Loucy (cell line): Measurements from ENCODE around the gene PRIMPOL.
A peak's percentile ranks its signal among the peaks of the same experiment; 100 is the strongest.
"Not testable (repeated sequence)": the region's sequence is repeated elsewhere in the genome, so short reads cannot be mapped to it uniquely, and the experiment has no call there.

Source experiments
- H2AFZ ChIP-seq: fragments of 200-600 bp; sonication (generic); 2 replicates; pipeline ENCODE4 v1.6.0; 2016; ENCODE audit warnings: antibody characterized with exemption, mild to moderate bottlenecking, low read length, moderate library complexity
- H3F3A ChIP-seq: fragments of 200-600 bp; 2 replicates; pipeline ENCODE4 v1.6.0; 2016; ENCODE audit warnings: antibody characterized with exemption, low read depth, mild to moderate bottlenecking
- H3K27me3 ChIP-seq: fragments of 200-600 bp; sonication (generic); 2 replicates; pipeline ENCODE4 v1.6.1; 2014; ENCODE audit warnings: low read length, mild to moderate bottlenecking; ENCODE audit not compliant: insufficient read depth, poor library complexity, severe bottlenecking
- H3K36me3 ChIP-seq: fragments of 200-600 bp; sonication (generic); 2 replicates; pipeline ENCODE4 v1.6.1; 2016; ENCODE audit warnings: low read length; ENCODE audit not compliant: insufficient read depth
- H3K4me1 ChIP-seq: fragments of 200-600 bp; sonication (generic); 2 replicates; pipeline ENCODE4 v1.5.1; 2014; ENCODE audit warnings: low read length, mild to moderate bottlenecking; ENCODE audit not compliant: insufficient read depth, poor library complexity, severe bottlenecking
- H3K4me2 ChIP-seq: fragments of 200-600 bp; sonication (generic); 2 replicates; pipeline ENCODE4 v1.6.0; 2014; ENCODE audit warnings: antibody characterized with exemption, low read length, low read depth, mild to moderate bottlenecking; ENCODE audit not compliant: poor library complexity, severe bottlenecking
- H3K4me3 ChIP-seq: fragments of 200-600 bp; sonication (generic); 2 replicates; pipeline ENCODE4 v1.5.1; 2014; ENCODE audit warnings: low read length, mild to moderate bottlenecking, mixed read lengths; ENCODE audit not compliant: poor library complexity, severe bottlenecking
- H3K79me2 ChIP-seq: fragments of 200-600 bp; sonication (generic); 2 replicates; pipeline ENCODE4 v1.6.1; 2014; ENCODE audit warnings: low read length; ENCODE audit not compliant: insufficient read depth
- H3K9ac ChIP-seq: fragments of 200-600 bp; sonication (generic); 2 replicates; pipeline ENCODE4 v1.6.0; 2014; ENCODE audit warnings: mild to moderate bottlenecking, low read depth, low read length, moderate library complexity; ENCODE audit not compliant: poor library complexity, severe bottlenecking
- H3K9me2 ChIP-seq: fragments of 200-600 bp; sonication (generic); replicated peaks from 2 replicates; pipeline ENCODE4 v1.6.1; 2016; ENCODE audit warnings: low read depth, low read length, mixed read lengths
- H3K9me3 ChIP-seq: fragments of 200-600 bp; sonication (generic); 2 replicates; pipeline ENCODE4 v1.6.1; 2014; ENCODE audit warnings: mild to moderate bottlenecking, antibody characterized with exemption, low read length, low read depth; ENCODE audit not compliant: insufficient read depth
- H4K20me1 ChIP-seq: fragments of 200-600 bp; sonication (generic); 2 replicates; pipeline ENCODE4 v1.6.0; 2014; ENCODE audit warnings: antibody characterized with exemption, low read length, mild to moderate bottlenecking; ENCODE audit not compliant: insufficient read depth, poor library complexity, severe bottlenecking
- CTCF ChIP-seq: fragments of 200-600 bp; sonication (generic); conservative IDR thresholded peaks from 2 replicates; pipeline ENCODE4 v1.5.1; 2014; ENCODE audit warnings: mild to moderate bottlenecking, antibody characterized with exemption, low read length
- EZH2phosphoT487 ChIP-seq: fragments of 200-600 bp; IDR thresholded peaks from 2 replicates; pipeline ENCODE4 v1.6.1; 2018; ENCODE audit warnings: antibody characterized with exemption, mild to moderate bottlenecking, moderate library complexity, borderline replicate concordance

PRIMPOL gene

GRCh38 chr4:184649026-184649970, at the start of gene PRIMPOL, which contains the start of gene CASP3:
Gene PRIMPOL, plus strand, starts transcription at chr4:184649738. Its CDS starts 7,403 bp downstream, at chr4:184657141.
Gene CASP3, minus strand, starts transcription at chr4:184649447. Its CDS starts 10,994 bp downstream, at chr4:184638453.
- peaks cover 63% of the 10 kb centered on the region for H3K79me2 ChIP-seq
- 0 out of 2 replicates have a peak, but pooled peaks cover 2% of the 10 kb centered on the region for H3F3A ChIP-seq
- H3K9me2 ChIP-seq, result no peaks in the 10 kb centered on the region
- H3K4me2 ChIP-seq, result peak within 1 kb of the TSS; percentile 98
- H4K20me1 ChIP-seq, result peaks cover 45% of the 10 kb centered on the region
- H3K9ac ChIP-seq, result peak within 1 kb of the TSS; percentile 96
- H3K4me3 ChIP-seq, result peak within 1 kb of the TSS; percentile 92
- peak within 1 kb of the TSS; percentile 53 for H2AFZ ChIP-seq
- H3K27me3 ChIP-seq, result no peaks in the 10 kb centered on the region
- TF ChIP-seq CTCF (no peak; the same call in 1 of the 2 replicates), EZH2phosphoT487 (no peak)
- H3K4me1 ChIP-seq, result peaks cover 42% of the 10 kb centered on the region
- H3K36me3 ChIP-seq, result no peaks in the 10 kb centered on the region
- H3K9me3 ChIP-seq, result no peaks in the 10 kb centered on the region

- H3K9ac ChIP-seq, H3K9me3 ChIP-seq, H3K4me2 ChIP-seq, H2AFZ ChIP-seq, H3K9me2 ChIP-seq, H3F3A ChIP-seq, H3K27me3 ChIP-seq, H3K4me3 ChIP-seq, H4K20me1 ChIP-seq, H3K79me2 ChIP-seq, H3K36me3 ChIP-seq, H3K4me1 ChIP-seq: not testable (repeated sequence)
Observed at GRCh38 chr4:184600982-184601381, 48.6 kb upstream of the PRIMPOL start.

GRCh38 chr4:184602857-184603256, 46.7 kb upstream of the PRIMPOL start:
- not testable (repeated sequence) for H3K79me2 ChIP-seq, H3K27me3 ChIP-seq, H3K9me2 ChIP-seq, H3K9me3 ChIP-seq, H3K4me1 ChIP-seq, H3K4me2 ChIP-seq, H4K20me1 ChIP-seq, H3K9ac ChIP-seq, H3K36me3 ChIP-seq, H3K4me3 ChIP-seq, H2AFZ ChIP-seq, H3F3A ChIP-seq

GRCh38 chr4:184607429-184607828, 42.1 kb upstream of the PRIMPOL start:
- H3K27me3 ChIP-seq, H3K79me2 ChIP-seq, H4K20me1 ChIP-seq, H3F3A ChIP-seq, H3K4me3 ChIP-seq, H3K9ac ChIP-seq, H2AFZ ChIP-seq, H3K9me3 ChIP-seq, H3K4me2 ChIP-seq, H3K36me3 ChIP-seq, H3K4me1 ChIP-seq, H3K9me2 ChIP-seq: not testable (repeated sequence)
